Caco-2 (cell line): ENCODE measurements around the gene ZNF467. TPM values are rescaled to one million over a fixed set of nuclear protein-coding genes. Genes with fewer than 3 reads are reported as not detected.

Experiments
- BruUV-seq: library from RNA; stranded (reverse); fragments of 400-500 nt; replicated peaks from 2 replicates; lab custom pipeline; 2021; lab: Mats Ljungman, UMichigan
- CTCF ChIA-PET: fragments of 300-600 bp; sonication (Branson Sonifier 250); formaldehyde crosslinking; loops from one replicate; lab custom pipeline; 2022; ENCODE audit warnings: antibody characterized with exemption; lab: Charles Lee
- POLR2A ChIA-PET: fragments of 300-600 bp; sonication (Branson Sonifier 250); formaldehyde crosslinking; loops from one replicate; lab custom pipeline; 2022; ENCODE audit warnings: antibody characterized with exemption; lab: Charles Lee
- DNase-seq, 2 experiments: peaks; one replicate each; pipeline versions ENCODE4 v3.0.0 to v3.0.0-alpha.2; 2020 to 2022
- H3K27me3 ChIP-seq: replicated peaks from 2 replicates; pipeline ENCODE4 v1.6.0; 2011; ENCODE audit warnings: low read length; ENCODE audit not compliant: control insufficient read depth, insufficient read depth
- H3K36me3 ChIP-seq: 2 replicates; pipeline ENCODE4 v1.5.1; 2011; ENCODE audit warnings: low read length; ENCODE audit not compliant: control insufficient read depth, insufficient read depth
- H3K4me1 ChIP-seq: fragments of 250-450 bp; sonication (Bioruptor Pico); 2 replicates; pipeline ENCODE4 v1.5.1; 2020; ENCODE audit warnings: mild to moderate bottlenecking
- H3K4me3 ChIP-seq: 2 replicates; pipeline ENCODE4 v1.5.1; 2011; ENCODE audit warnings: low read depth, mild to moderate bottlenecking, control low read depth, low read length
- H3K9me3 ChIP-seq: fragments of 250-450 bp; sonication (Bioruptor Pico); 2 replicates; pipeline ENCODE4 v1.5.1; 2020; ENCODE audit warnings: mild to moderate bottlenecking, moderate library complexity
- H3K27ac Mint-ChIP-seq: one replicate; pipeline ENCODE4 v1.8.0; 2022; ENCODE audit warnings: mixed read lengths; ENCODE audit not compliant: unreplicated experiment
- H3K27me3 Mint-ChIP-seq: one replicate; pipeline ENCODE4 v1.8.0; 2022; ENCODE audit warnings: mixed read lengths; ENCODE audit not compliant: insufficient read depth, unreplicated experiment
- H3K36me3 Mint-ChIP-seq: one replicate; pipeline ENCODE4 v1.8.0; 2022; ENCODE audit warnings: mild to moderate bottlenecking, mixed read lengths; ENCODE audit not compliant: insufficient read depth, unreplicated experiment
- H3K4me1 Mint-ChIP-seq: one replicate; pipeline ENCODE4 v1.8.0; 2022; ENCODE audit warnings: low read depth, mixed read lengths; ENCODE audit not compliant: unreplicated experiment
- H3K4me3 Mint-ChIP-seq: one replicate; pipeline ENCODE4 v1.8.0; 2022; ENCODE audit warnings: mild to moderate bottlenecking, moderate library complexity, mixed read lengths; ENCODE audit not compliant: unreplicated experiment
- H3K9me3 Mint-ChIP-seq: one replicate; pipeline ENCODE4 v1.8.0; 2022; ENCODE audit warnings: mixed read lengths; ENCODE audit not compliant: unreplicated experiment
- CTCF ChIP-seq, 2 experiments: fragments of 200-600 bp in 1 of 2; IDR thresholded peaks; 1 replicate in 1 of 2; 2 replicates in 1 of 2; pipeline versions ENCODE4 v1.5.1 to v1.8.0; 2011 to 2022; ENCODE audit warnings: antibody characterized with exemption in 1 of 2, control low read depth in 1 of 2, inconsistent platforms in 1 of 2, low read depth in 1 of 2, low read length in 1 of 2, mild to moderate bottlenecking in 1 of 2, moderate library complexity in 1 of 2; ENCODE audit not compliant: insufficient read depth in 1 of 2, severe bottlenecking in 1 of 2, unreplicated experiment in 1 of 2
- intact Hi-C: fragments of 100-400 bp; cut with micrococcal nuclease; formaldehyde crosslinking; loops from one replicate; pipeline ENCODE4 v1.10.0; 2022; ENCODE audit not compliant: unreplicated experiment
- total RNA-seq: library from RNA; stranded (reverse); gene quantifications from 2 replicates; pipeline ENCODE4 v1.2.3, GENCODE V29; 2022

The ZNF467 gene
- total RNA-seq, 1 experiment from 2014 or later = 1.7 TPM

- no peaks in the 10 kb centered on the region for H3K9me3 ChIP-seq
- H3K4me1 ChIP-seq = no peaks in the 10 kb centered on the region
- Mint-ChIP-seq H3K27me3 (peaks cover 5% of the 10 kb centered on the region), H3K4me3 (no peak overlapping the region), H3K4me1 (peaks cover 9% of the 10 kb centered on the region), H3K9me3 (no peaks in the 10 kb centered on the region), H3K36me3 (no peaks in the 10 kb centered on the region), H3K27ac (no peak overlapping the region)
- POLR2A ChIA-PET = no interaction called here
- no TSS peak for BruUV-seq
- intact Hi-C loops = no loop called here
- CTCF ChIA-PET = no interaction called here
- no peak for DNase-seq
- no peak overlapping the region for H3K4me3 ChIP-seq
- H3K27me3 ChIP-seq = no peaks in the 10 kb centered on the region
- no peak for TF ChIP-seq CTCF (IDR thresholded peaks at IDR 0.05; ENCODE audit: insufficient read depth in 1 of 2, low read depth in 1 of 2, low read length in 1 of 2, severe bottlenecking in 1 of 2, unreplicated experiment in 1 of 2)
- no peaks in the 10 kb centered on the region for H3K36me3 ChIP-seq
These were observed 11.3 kb downstream of the ZNF467 start for GRCh38 chr7:149762089-149762488.

DNA sequence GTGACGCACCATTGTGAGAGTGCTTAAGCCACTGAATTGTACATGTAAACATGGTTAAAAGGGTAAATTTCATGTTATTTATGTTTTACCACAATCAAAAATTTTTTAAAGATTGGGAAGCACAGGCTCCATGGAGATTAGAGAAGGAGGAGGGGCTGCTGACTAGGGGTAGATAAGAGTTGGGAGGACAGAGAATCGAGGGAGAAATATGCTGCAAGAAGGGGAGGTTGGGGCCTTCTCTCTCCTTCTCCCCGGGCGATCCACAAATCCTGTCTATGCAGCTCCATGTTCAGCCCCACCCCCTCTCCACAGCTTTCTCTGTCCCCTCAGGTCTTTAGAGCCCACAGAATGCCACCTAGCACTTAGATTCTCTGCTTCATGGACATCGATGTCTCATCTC lies 12.1 kb downstream of the ZNF467 start:
- POLR2A ChIA-PET = no interaction called here
- Mint-ChIP-seq H3K4me3 (no peak overlapping the region), H3K36me3 (no peaks in the 10 kb centered on the region), H3K27me3 (peaks cover 3% of the 10 kb centered on the region), H3K27ac (no peak overlapping the region), H3K9me3 (no peaks in the 10 kb centered on the region), H3K4me1 (peaks cover 9% of the 10 kb centered on the region)
- no peaks in the 10 kb centered on the region for H3K27me3 ChIP-seq
- H3K36me3 ChIP-seq = no peaks in the 10 kb centered on the region
- no peak for TF ChIP-seq CTCF (IDR thresholded peaks at IDR 0.05; ENCODE audit: insufficient read depth in 1 of 2, low read depth in 1 of 2, low read length in 1 of 2, severe bottlenecking in 1 of 2, unreplicated experiment in 1 of 2)
- H3K9me3 ChIP-seq = no peaks in the 10 kb centered on the region
- H3K4me3 ChIP-seq = no peak overlapping the region
- BruUV-seq = no TSS peak
- intact Hi-C loops = no loop called here
- no peaks in the 10 kb centered on the region for H3K4me1 ChIP-seq
- DNase-seq = no peak
- CTCF ChIA-PET = no interaction called here

DNA sequence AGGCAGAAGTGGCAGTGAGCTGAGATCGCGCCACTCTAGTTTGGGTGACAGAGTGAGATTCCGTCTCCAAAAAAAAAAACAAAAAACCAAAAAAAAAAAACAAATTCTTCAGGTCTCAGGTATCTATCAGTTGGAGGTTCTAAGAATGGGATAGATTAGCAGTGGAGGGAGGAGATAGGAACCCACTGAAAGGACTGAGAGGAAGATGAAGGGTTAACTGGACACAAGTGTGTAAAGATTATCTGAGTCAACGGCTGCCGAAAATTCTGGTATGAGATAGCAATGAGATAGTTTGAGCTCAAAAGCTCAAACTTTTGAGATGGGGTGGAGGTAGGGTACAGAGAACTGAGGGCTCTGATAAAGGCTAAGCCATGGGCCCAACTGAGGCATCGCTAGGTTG lies 12.8 kb downstream of the ZNF467 start:
- CTCF ChIA-PET = interaction anchor here (1.4 kb wide), 1 partner anchor 19 kb away, joined by 3 read pairs; no protein-coding TSS in a partner anchor
- no peak for TF ChIP-seq CTCF (IDR thresholded peaks at IDR 0.05; ENCODE audit: insufficient read depth in 1 of 2, low read depth in 1 of 2, low read length in 1 of 2, severe bottlenecking in 1 of 2, unreplicated experiment in 1 of 2)
- POLR2A ChIA-PET = no interaction called here
- no peak for DNase-seq
- intact Hi-C loops = no loop called here
- Mint-ChIP-seq H3K27me3 (peaks cover 2% of the 10 kb centered on the region), H3K9me3 (no peaks in the 10 kb centered on the region), H3K36me3 (no peaks in the 10 kb centered on the region), H3K27ac (no peak overlapping the region), H3K4me3 (no peak overlapping the region), H3K4me1 (peaks cover 9% of the 10 kb centered on the region)
- Histone ChIP-seq H3K4me3 (no peak overlapping the region), H3K36me3 (no peaks in the 10 kb centered on the region), H3K9me3 (no peaks in the 10 kb centered on the region), H3K4me1 (no peaks in the 10 kb centered on the region), H3K27me3 (no peaks in the 10 kb centered on the region)
- BruUV-seq = no TSS peak
